ENCODE data around the gene PDE10A.
"Not testable (repeated sequence)": the region's sequence is repeated elsewhere in the genome, so short reads cannot be mapped to it uniquely, and the experiment has no call there.

The PDE10A gene

DNA sequence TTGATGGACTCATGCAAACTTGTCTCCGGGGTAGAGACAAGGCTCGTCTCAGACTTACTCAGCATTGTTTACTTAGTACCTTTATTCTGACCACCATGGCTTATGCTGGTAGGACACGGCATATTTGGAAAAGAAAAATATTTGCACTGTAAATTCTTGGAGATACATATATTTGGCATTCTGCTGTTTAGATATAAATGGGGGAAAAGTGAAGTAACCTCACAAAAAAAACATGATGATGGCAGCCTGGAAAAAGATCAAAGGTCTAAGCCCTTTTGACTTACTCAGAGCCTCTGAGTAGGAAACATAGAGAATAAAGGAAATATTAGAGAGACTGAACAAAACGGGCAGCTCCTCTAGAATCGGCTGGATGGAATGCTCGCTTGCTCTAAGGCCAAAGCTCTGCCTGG lies 32.5 kb downstream of the PDE10A start:
- no peak for DNase-seq (ENCODE audit: insufficient read length, low spot score)
- FAIRE-seq = no peak
- TF ChIP-seq, protein P1, sequence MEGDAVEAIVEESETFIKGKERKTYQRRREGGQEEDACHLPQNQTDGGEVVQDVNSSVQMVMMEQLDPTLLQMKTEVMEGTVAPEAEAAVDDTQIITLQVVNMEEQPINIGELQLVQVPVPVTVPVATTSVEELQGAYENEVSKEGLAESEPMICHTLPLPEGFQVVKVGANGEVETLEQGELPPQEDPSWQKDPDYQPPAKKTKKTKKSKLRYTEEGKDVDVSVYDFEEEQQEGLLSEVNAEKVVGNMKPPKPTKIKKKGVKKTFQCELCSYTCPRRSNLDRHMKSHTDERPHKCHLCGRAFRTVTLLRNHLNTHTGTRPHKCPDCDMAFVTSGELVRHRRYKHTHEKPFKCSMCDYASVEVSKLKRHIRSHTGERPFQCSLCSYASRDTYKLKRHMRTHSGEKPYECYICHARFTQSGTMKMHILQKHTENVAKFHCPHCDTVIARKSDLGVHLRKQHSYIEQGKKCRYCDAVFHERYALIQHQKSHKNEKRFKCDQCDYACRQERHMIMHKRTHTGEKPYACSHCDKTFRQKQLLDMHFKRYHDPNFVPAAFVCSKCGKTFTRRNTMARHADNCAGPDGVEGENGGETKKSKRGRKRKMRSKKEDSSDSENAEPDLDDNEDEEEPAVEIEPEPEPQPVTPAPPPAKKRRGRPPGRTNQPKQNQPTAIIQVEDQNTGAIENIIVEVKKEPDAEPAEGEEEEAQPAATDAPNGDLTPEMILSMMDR (IDR thresholded peaks at IDR 0.05; ENCODE audit: insufficient read depth, missing control alignments) = no peak

DNA sequence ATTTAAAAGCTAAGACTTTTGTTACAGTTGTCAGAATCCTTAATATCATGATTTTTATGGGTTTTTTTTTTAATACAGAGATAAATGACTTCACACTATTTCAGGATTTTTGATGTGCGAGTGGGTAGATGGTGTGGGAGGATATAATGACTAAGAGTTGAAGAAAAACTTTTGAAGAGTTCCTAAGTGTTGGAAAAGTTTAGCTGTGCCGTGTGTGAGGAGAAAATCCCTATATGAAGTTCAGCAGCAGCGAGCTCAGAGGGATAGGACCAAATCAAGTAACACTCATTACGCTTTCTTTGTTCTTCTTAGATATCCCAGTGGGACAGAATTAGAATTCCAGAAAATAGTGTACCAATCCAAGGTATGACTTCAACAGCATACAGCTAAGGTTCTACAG lies 34.1 kb downstream of the PDE10A start:
- no peak for DNase-seq (ENCODE audit: insufficient read length, low spot score)
- TF ChIP-seq, protein P1 (IDR thresholded peaks at IDR 0.05; ENCODE audit: insufficient read depth, missing control alignments) = no peak
- no peak for FAIRE-seq

DNA sequence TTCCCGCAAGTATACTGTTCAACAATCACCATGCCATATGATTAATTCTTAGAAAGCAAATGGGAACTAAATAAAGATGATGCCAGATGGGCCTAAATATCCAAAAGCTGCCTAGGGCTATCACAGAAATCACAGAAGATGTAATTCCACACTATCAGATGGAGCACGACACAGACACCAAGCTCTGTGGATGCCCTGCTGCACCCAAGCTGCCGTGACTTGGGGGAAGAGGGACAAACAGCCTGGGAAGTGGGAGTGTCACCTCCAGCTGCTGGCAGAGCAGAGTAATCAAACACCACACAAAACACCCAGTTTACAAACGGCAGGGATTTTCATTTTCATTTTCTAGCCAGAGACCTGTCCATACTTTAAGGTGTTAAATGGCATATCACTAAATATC lies 35.7 kb downstream of the PDE10A start:
- FAIRE-seq (no peak), DNase-seq (ENCODE audit: insufficient read length, low spot score) (no peak)
- TF ChIP-seq, protein P1 (IDR thresholded peaks at IDR 0.05; ENCODE audit: insufficient read depth, missing control alignments) = no peak

DNA sequence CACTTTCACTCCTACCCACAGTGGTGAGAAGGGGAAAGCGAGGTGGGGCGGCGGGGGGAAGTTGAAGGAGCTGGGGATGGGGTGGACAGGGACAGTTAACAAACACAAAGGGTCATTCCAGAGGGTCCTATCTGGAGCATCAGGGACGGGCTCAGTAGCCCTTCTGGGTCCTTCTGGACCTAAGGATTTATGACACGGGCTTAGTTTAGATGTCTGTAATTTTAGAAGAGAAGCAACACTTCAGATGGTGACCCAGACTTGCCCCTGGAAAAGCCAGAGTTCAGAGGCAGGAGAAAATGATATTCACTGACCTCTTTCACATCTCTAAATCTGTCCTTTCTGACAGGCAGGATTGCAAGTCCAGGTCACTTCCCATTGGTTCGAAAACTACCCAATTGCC lies 36.3 kb downstream of the PDE10A start:
- DNase-seq (ENCODE audit: insufficient read length, low spot score) = no peak
- no peak for FAIRE-seq
- TF ChIP-seq, protein P1 (IDR thresholded peaks at IDR 0.05; ENCODE audit: insufficient read depth, missing control alignments) = no peak

DNA sequence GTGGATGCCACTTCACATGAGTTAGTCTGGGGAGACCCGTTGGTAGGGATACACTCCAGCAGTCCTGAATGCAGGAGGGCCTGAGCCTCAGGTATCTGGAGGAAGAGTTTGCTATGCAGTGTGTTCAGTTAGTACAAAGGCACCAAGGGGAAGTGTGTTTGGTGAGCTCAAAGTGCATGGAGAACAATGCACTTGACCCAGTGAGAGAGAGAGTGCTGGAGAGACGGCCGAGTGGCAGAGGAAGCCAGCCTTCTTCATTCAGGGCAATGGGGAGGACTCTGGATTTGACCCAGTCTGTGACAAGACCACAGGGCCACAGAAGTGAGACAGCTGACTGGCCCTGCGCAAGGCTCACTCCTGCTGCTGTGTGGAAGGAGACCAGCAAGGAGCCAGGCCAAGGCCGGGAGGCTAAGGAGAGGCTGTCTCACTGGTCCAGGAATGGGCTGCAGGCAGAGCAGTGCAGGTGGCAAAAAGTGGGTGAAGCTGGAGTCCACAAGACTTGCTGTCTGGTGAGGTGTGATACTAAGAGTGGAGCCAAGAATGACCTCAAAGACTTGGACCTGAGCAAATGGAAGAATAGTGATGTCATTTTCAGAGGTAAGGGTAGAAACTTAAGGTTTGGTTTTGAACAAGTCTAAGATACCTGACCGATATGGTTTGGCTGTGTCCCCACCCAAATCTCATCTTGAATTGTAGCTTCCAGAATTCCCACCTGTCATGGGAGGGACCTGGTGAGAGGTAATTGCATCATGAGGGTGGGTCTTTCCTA lies 38.0 kb downstream of the PDE10A start:
- FAIRE-seq = no peak
- no peak for DNase-seq (ENCODE audit: insufficient read length, low spot score)
- TF ChIP-seq, protein P1 (IDR thresholded peaks at IDR 0.05; ENCODE audit: insufficient read depth, missing control alignments) = no peak

DNA sequence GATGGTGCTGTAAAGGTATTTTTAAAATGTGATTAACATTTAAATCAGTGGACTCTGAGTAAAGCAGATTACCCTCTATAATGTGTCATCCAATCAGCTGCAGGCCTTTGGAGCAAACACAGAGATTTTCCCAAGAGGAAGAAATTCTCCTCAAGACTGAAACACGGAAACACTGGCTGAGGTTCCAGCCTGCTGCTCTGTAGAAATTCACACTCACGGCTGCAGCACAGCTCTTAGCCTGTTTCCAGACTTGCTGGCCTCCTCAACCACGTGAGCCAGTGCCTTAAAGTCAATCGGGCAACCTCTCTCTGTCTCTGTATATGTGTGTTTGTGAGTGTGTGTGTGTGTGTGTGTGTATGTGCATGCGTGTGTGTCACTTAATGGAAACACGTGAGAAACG lies 41.1 kb downstream of the PDE10A start:
- TF ChIP-seq, protein P1 (IDR thresholded peaks at IDR 0.05; ENCODE audit: insufficient read depth, missing control alignments) = no peak
- FAIRE-seq = no peak
- no peak for DNase-seq (ENCODE audit: insufficient read length, low spot score)

DNA sequence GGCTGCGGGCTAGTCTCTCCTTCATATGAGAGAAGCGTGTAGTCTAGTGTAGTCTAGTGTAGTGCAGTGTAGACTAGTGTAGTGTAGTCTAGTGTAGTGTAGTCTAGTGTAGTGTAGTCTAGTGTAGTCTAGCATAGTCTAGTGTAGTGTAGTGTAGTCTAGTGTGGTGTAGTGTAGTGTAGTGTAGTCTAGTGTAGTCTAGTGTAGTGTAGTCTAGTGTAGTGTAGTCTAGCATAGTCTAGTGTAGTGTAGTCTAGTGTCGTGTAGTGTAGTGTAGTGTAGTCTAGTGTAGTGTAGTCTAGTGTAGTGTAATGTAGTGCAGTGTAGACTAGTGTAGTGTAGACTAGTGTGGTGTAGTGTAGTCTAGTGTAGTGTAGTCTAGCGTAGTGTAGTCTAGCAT lies 44.1 kb downstream of the PDE10A start:
- not testable (repeated sequence) for DNase-seq (ENCODE audit: insufficient read length, low spot score); FAIRE-seq
